H1 (cell line): ENCODE results near the gene RAB30. TPM values are rescaled to one million over a fixed set of nuclear protein-coding genes. Genes with fewer than 3 reads are reported as not detected.

ENCODE experiments used
- ASH2L ChIP-seq: fragments of 200-600, 300-600 bp; sonication (generic); IDR thresholded peaks from one replicate; pipeline ENCODE4 v1.7.1; 2017; ENCODE audit warnings: low read length
- FOSL1 ChIP-seq: IDR thresholded peaks from 2 replicates; pipeline ENCODE4 v1.6.1; 2011; ENCODE audit warnings: mild to moderate bottlenecking, low read depth, low read length, moderate library complexity; ENCODE audit not compliant: insufficient read depth
- HDAC6 ChIP-seq: IDR thresholded peaks from one replicate; pipeline ENCODE4 v1.7.1; 2012; ENCODE audit warnings: low read depth, mild to moderate bottlenecking, inconsistent platforms, low read length, moderate library complexity
- NANOG ChIP-seq: IDR thresholded peaks from 2 replicates; pipeline ENCODE4 v1.6.1; 2011; ENCODE audit warnings: low read length, low read depth, mild to moderate bottlenecking, inconsistent platforms; ENCODE audit not compliant: insufficient read depth, poor library complexity, severe bottlenecking
- NRF1 ChIP-seq: IDR thresholded peaks from 2 replicates; pipeline ENCODE4 v1.6.1; 2011; ENCODE audit warnings: mild to moderate bottlenecking, low read depth, low read length, improper control_type of control experiment
- RFX5 ChIP-seq: IDR thresholded peaks from 2 replicates; pipeline ENCODE4 v1.6.1; 2011; ENCODE audit warnings: low read depth, low read length, improper control_type of control experiment, borderline replicate concordance
- SIRT6 ChIP-seq: IDR thresholded peaks from one replicate; pipeline ENCODE4 v1.7.1; 2012; ENCODE audit warnings: low read length, inconsistent platforms
- SUZ12 ChIP-seq: fragments of 200-600 bp; sonication (generic); IDR thresholded peaks from 2 replicates; pipeline ENCODE4 v1.6.1; 2012; ENCODE audit warnings: mild to moderate bottlenecking, inconsistent platforms, low read length, moderate library complexity, mixed read lengths
- TEAD4 ChIP-seq: IDR thresholded peaks from 2 replicates; pipeline ENCODE4 v1.6.1; 2012; ENCODE audit warnings: low read depth, low read length, inconsistent platforms, mixed read lengths
- polyA plus RNA-seq, 7 experiments: library from polyadenylated mRNA; depleted of rRNA in 3 of 7; stranded (reverse) in 5 of 7; unstranded in 2 of 7; fragments of >200 nt in 5 of 7; fragments of 200-250 nt in 2 of 7; gene quantifications; 1 replicate in 5 of 7; 2 replicates in 1 of 7; 4 replicates in 1 of 7; pipeline versions ENCODE4 v1.2.1 to v1.2.3, GENCODE V29; 2011 to 2013; ENCODE audit warnings: missing spikeins in 2 of 7, mixed read lengths in 2 of 7
- total RNA-seq: library from RNA; stranded (reverse); fragmentation: NEBNext Ultra II Directional; extraction: Animal tissue kit (Norgen Biotek cat#: 25700); gene quantifications from 2 replicates; pipeline ENCODE4 v1.2.1, GENCODE V29; 2021

The RAB30 gene
- total and polyA plus RNA-seq, 2 of the 8 experiments (the other 6 are each of a cell fraction or from before 2014, with no cell fraction given): 1.6 to 11.7 TPM

DNA sequence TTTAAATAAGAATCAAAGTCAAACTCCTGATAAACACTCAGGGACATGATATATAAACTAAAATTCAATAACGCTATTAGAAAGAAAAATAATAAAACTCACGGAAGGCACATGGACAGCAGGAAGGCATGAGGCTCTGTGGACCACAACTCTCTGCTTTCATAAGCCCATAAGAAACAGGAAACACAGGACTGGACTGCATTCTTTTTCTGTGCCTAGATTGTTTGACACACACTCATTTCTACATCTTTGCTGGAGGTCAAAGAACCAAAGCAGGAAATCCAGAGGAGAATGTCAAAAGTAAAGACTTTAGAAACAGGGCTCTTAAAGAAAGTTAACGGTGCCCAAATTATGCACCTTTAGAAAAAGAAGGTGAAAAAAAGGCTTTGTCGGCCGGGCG lies 71.3 kb downstream of the RAB30 start (continued):
- TF ChIP-seq NANOG: no peak
- no peak for TF ChIP-seq NRF1
- no peak for TF ChIP-seq TEAD4
- TF ChIP-seq ASH2L: no peak
- no peak for TF ChIP-seq SUZ12
- no peak for TF ChIP-seq HDAC6
- no peak for TF ChIP-seq FOSL1
- TF ChIP-seq SIRT6: no peak
- TF ChIP-seq RFX5: no peak
